ENCODE data around the gene S100A8.

The S100A8 gene

GRCh38 chr1:153355445-153356071, 35.3 kb downstream of the S100A8 start:
- DNase-seq (ENCODE audit: low read depth in 2 of 2) = peak; percentile 70 to 74
- peak; percentile 68 for TF ChIP-seq CTCF (IDR thresholded peaks at IDR 0.05; ENCODE audit: low read depth, low read length)
- no peak overlapping the region for H3K4me3 ChIP-seq (replicated peaks in 1 of 2; ENCODE audit: low read depth in 2 of 2, low read length in 2 of 2)

- TF ChIP-seq CTCF (IDR thresholded peaks at IDR 0.05; ENCODE audit: low read depth, low read length) = no peak
- no peak for DNase-seq (ENCODE audit: low read depth in 2 of 2)
- H3K4me3 ChIP-seq (replicated peaks in 1 of 2; ENCODE audit: low read depth in 2 of 2, low read length in 2 of 2) = no peak overlapping the region
Measured at GRCh38 chr1:153354515-153355193, 36.2 kb downstream of the S100A8 start.

GRCh38 chr1:153353226-153353947, 37.5 kb downstream of the S100A8 start:
- peak; percentile 35 for TF ChIP-seq CTCF (IDR thresholded peaks at IDR 0.05; ENCODE audit: low read depth, low read length)
- no peak overlapping the region for H3K4me3 ChIP-seq (replicated peaks in 1 of 2; ENCODE audit: low read depth in 2 of 2, low read length in 2 of 2)
- peak; percentile 10 to 18 for DNase-seq (ENCODE audit: low read depth in 2 of 2)

GRCh38 chr1:153352523-153352922, 38.4 kb downstream of the S100A8 start:
- peak; percentile 89 for TF ChIP-seq CTCF (IDR thresholded peaks at IDR 0.05; ENCODE audit: low read depth, low read length)
- peak; percentile 75 to 78 for DNase-seq (ENCODE audit: low read depth in 2 of 2)
- no peak overlapping the region for H3K4me3 ChIP-seq (replicated peaks in 1 of 2; ENCODE audit: low read depth in 2 of 2, low read length in 2 of 2)

- no peak for DNase-seq (ENCODE audit: low read depth in 2 of 2)
- H3K4me3 ChIP-seq (replicated peaks in 1 of 2; ENCODE audit: low read depth in 2 of 2, low read length in 2 of 2) = no peak overlapping the region
- no peak for TF ChIP-seq CTCF (IDR thresholded peaks at IDR 0.05; ENCODE audit: low read depth, low read length)
Measured at GRCh38 chr1:153350321-153350957, 40.4 kb downstream of the S100A8 start.

- H3K4me3 ChIP-seq (replicated peaks in 1 of 2; ENCODE audit: low read depth in 2 of 2, low read length in 2 of 2) = no peak overlapping the region
- TF ChIP-seq CTCF (IDR thresholded peaks at IDR 0.05; ENCODE audit: low read depth, low read length) = no peak
- DNase-seq (ENCODE audit: low read depth in 2 of 2) = no peak
Measured at GRCh38 chr1:153349363-153350320, 41.2 kb downstream of the S100A8 start.
